HFFc6 (cell line): ENCODE data around the gene ATP8A1. TPM values are rescaled to one million over a fixed set of nuclear protein-coding genes. Genes with fewer than 3 reads are reported as not detected.

Source experiments
- DNase-seq: peaks from one replicate; pipeline ENCODE4 v3.0.0-alpha.2; 2018
- H3K27ac Mint-ChIP-seq: 2 replicates; pipeline ENCODE4 v1.8.0; 2020; ENCODE audit warnings: mild to moderate bottlenecking, mixed read lengths
- H3K27me3 Mint-ChIP-seq: 2 replicates; pipeline ENCODE4 v1.8.0; 2021; ENCODE audit warnings: mild to moderate bottlenecking, moderate library complexity, mixed read lengths; ENCODE audit not compliant: insufficient read depth
- H3K36me3 Mint-ChIP-seq: 2 replicates; pipeline ENCODE4 v1.8.0; 2021; ENCODE audit warnings: low read depth, mixed read lengths
- H3K4me1 Mint-ChIP-seq: 2 replicates; pipeline ENCODE4 v1.8.0; 2020; ENCODE audit warnings: low read depth, mixed read lengths
- H3K4me3 Mint-ChIP-seq: 2 replicates; pipeline ENCODE4 v1.8.0; 2020; ENCODE audit warnings: mild to moderate bottlenecking, moderate library complexity, mixed read lengths
- H3K9me3 Mint-ChIP-seq: 2 replicates; pipeline ENCODE4 v1.8.0; 2020; ENCODE audit warnings: mild to moderate bottlenecking, mixed read lengths
- total RNA-seq, 6 experiments: library from RNA; stranded (reverse); fragmentation: NEBNext Ultra II Directional; extraction: Animal tissue kit (Norgen Biotek cat#: 25700); gene quantifications; 2 replicates in 1 of 6; 3 replicates in 5 of 6; pipeline ENCODE4 v1.2.3, GENCODE V29; 2021
- TF ChIP-seq, protein P1 (sequence below): fragments of 200-600 bp; sonication (generic); IDR thresholded peaks from 2 replicates; pipeline ENCODE4 v1.5.0; 2021; ENCODE audit warnings: antibody characterized with exemption, mild to moderate bottlenecking

Gene ATP8A1
- total RNA-seq, 6 experiments from 2014 or later: 0.03 to 0.28 (median 0.11) TPM

GRCh38 chr4:42579903-42580302 is 77.0 kb downstream of the ATP8A1 start:
- Mint-ChIP-seq H3K9me3 (no peaks in the 10 kb centered on the region), H3K27ac (no peak overlapping the region), H3K4me3 (no peak overlapping the region), H3K36me3 (no peaks in the 10 kb centered on the region), H3K27me3 (no peaks in the 10 kb centered on the region; the same call in 1 of the 2 replicates), H3K4me1 (no peaks in the 10 kb centered on the region)
- TF ChIP-seq, protein P1, sequence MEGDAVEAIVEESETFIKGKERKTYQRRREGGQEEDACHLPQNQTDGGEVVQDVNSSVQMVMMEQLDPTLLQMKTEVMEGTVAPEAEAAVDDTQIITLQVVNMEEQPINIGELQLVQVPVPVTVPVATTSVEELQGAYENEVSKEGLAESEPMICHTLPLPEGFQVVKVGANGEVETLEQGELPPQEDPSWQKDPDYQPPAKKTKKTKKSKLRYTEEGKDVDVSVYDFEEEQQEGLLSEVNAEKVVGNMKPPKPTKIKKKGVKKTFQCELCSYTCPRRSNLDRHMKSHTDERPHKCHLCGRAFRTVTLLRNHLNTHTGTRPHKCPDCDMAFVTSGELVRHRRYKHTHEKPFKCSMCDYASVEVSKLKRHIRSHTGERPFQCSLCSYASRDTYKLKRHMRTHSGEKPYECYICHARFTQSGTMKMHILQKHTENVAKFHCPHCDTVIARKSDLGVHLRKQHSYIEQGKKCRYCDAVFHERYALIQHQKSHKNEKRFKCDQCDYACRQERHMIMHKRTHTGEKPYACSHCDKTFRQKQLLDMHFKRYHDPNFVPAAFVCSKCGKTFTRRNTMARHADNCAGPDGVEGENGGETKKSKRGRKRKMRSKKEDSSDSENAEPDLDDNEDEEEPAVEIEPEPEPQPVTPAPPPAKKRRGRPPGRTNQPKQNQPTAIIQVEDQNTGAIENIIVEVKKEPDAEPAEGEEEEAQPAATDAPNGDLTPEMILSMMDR: no peak
- no peak for DNase-seq

DNA sequence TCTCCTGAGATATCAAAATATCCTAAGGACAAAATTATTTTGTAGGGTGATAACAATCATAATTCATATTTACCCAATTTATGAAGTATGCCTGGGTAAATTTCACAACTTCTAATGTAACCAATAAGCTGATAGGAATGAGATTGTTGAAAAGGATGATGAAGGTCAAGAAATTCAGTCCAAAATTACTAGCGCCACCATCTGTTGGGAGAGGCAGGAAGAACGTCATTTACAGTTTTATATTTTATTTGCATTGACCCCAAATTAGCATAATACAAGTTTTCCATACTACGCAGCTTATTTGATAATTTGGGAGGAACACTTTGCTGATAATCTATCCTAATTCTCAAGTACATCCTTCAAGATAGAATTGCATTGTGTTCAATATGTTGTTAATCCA is 78.7 kb downstream of the ATP8A1 start:
- DNase-seq: no peak
- Mint-ChIP-seq H3K9me3 (no peaks in the 10 kb centered on the region), H3K4me3 (no peak overlapping the region), H3K27me3 (no peaks in the 10 kb centered on the region), H3K36me3 (no peaks in the 10 kb centered on the region), H3K27ac (no peak overlapping the region), H3K4me1 (no peaks in the 10 kb centered on the region)
- TF ChIP-seq, protein P1: no peak

DNA sequence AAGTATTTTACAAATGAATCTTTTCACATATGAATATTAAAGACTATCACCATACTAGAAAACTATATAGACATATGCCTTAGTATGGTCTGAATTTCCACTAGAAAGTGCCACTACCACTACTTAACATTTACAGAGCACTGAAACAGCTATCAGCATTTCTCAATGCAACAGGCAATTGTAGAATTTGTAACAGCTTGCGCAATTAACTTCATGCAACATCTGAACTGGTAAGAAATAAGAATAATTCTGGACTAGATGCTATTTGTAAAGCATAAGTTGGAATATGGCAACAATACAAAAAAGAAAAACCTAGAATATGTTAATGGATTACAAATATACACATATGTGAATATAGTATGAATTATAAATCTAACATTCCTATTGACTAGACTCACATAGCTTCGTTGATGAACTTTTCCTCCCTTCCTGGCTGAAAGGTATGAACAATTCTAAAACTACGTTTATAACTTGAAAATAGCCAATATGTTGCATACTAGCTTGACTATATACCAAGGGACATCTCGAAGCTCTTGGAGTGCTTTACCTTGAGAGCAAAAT is 82.0 kb downstream of the ATP8A1 start:
- TF ChIP-seq, protein P1: no peak
- Mint-ChIP-seq H3K27ac (no peak overlapping the region), H3K4me3 (no peak overlapping the region), H3K36me3 (no peaks in the 10 kb centered on the region), H3K9me3 (no peaks in the 10 kb centered on the region), H3K27me3 (no peaks in the 10 kb centered on the region), H3K4me1 (no peaks in the 10 kb centered on the region)
- DNase-seq: no peak

DNA sequence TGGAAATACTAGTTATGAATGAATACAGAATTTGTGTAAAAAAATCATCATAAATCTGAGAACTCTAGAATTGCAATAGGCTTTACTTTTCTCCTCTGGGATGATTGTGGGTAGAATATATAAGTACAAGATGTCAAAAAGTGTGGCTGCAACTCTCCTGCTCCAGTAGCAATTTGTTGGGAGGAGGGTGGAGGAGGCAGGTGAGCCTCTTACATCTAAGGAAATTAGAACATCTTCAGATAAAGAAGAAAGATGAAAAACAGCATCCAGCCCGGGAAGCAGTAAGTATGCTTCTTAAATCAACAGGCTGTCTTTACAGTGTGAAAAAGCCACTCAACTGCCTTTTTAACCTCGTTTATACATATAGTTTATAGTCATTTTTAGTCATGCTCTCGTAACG is 83.7 kb downstream of the ATP8A1 start:
- no peak for DNase-seq
- Mint-ChIP-seq H3K27me3 (no peaks in the 10 kb centered on the region), H3K4me1 (no peaks in the 10 kb centered on the region), H3K36me3 (no peaks in the 10 kb centered on the region), H3K27ac (no peak overlapping the region), H3K4me3 (no peak overlapping the region), H3K9me3 (no peaks in the 10 kb centered on the region)
- TF ChIP-seq, protein P1: no peak

DNA sequence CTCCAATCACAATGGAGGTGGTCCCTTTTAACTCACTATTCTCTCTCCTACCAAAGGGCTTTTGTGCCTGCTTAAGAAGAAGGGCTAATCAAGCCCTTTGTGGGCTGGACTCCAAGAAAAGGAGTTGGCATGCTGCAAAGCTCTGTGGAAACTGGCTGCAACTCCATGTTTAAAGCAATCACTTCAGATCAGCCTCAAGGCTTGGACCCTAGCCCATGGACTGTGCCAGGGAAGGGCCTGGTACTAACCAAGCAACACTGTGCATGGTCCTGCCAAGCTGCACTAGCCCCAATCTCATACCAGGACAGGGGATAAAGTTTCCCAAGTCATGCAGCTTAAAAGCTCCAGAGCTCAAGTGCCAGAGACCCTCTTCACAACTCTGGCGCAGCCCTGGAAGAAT is 86.7 kb downstream of the ATP8A1 start:
- TF ChIP-seq, protein P1: no peak
- no peaks in the 10 kb centered on the region for H3K9me3 Mint-ChIP-seq
- H3K36me3 Mint-ChIP-seq: no peaks in the 10 kb centered on the region
- H3K4me1 Mint-ChIP-seq: no peaks in the 10 kb centered on the region
- no peak overlapping the region for H3K4me3 Mint-ChIP-seq
- no peaks in the 10 kb centered on the region for H3K27me3 Mint-ChIP-seq
- H3K27ac Mint-ChIP-seq: no peak overlapping the region
- no peak for DNase-seq
